Stimulated activated CD8-positive, alpha-beta memory T cell treated with anti-CD3 and anti-CD28 coated beads, Interleukin-2, amount 100 ng/mL, for 1 hour (primary cell): ENCODE measurements around the gene CAPN12.

ENCODE experiments used
- DNase-seq, 2 donors: peaks; one replicate each; pipeline ENCODE4 v3.0.0-alpha.2; 2020; ENCODE audit warnings: low read depth in 2 of 2

The CAPN12 gene

GRCh38 chr19:38737921-38738737 is 6.1 kb downstream of the CAPN12 start:
- no peak for DNase-seq

GRCh38 chr19:38737281-38737865 is 6.9 kb downstream of the CAPN12 start:
- no peak for DNase-seq

GRCh38 chr19:38736413-38737280 is 7.6 kb downstream of the CAPN12 start:
- peak in 1 of 2 donors; percentile 55 for DNase-seq

- DNase-seq = no peak
Observed at GRCh38 chr19:38736036-38736412, 8.2 kb downstream of the CAPN12 start.

GRCh38 chr19:38735257-38735686 is 9.0 kb downstream of the CAPN12 start:
- DNase-seq = no peak

GRCh38 chr19:38734426-38735256 is 9.6 kb downstream of the CAPN12 start:
- DNase-seq = no peak

GRCh38 chr19:38734176-38734425 is 10.2 kb downstream of the CAPN12 start:
- no peak for DNase-seq

- no peak for DNase-seq
Observed at GRCh38 chr19:38733493-38734175, 10.6 kb downstream of the CAPN12 start.

- no peak for DNase-seq
Observed at GRCh38 chr19:38733241-38733492, 11.1 kb downstream of the CAPN12 start.

- no peak for DNase-seq
Observed at GRCh38 chr19:38731654-38732301, 12.5 kb downstream of the CAPN12 start.

GRCh38 chr19:38730731-38731589 is 13.3 kb downstream of the CAPN12 start:
- no peak for DNase-seq

- no peak for DNase-seq
Observed at GRCh38 chr19:38730470-38730730, 13.9 kb downstream of the CAPN12 start.

GRCh38 chr19:38729653-38730469 is 14.4 kb downstream of the CAPN12 start:
- DNase-seq = peak; percentile 56 to 67

- no peak for DNase-seq
Observed at GRCh38 chr19:38728752-38729541, 15.3 kb downstream of the CAPN12 start.

- no peak for DNase-seq
Observed at GRCh38 chr19:38727868-38728660, 16.2 kb downstream of the CAPN12 start.

- no peak for DNase-seq
Observed at GRCh38 chr19:38727306-38727867, 16.9 kb downstream of the CAPN12 start.

GRCh38 chr19:38726761-38727301 is 17.4 kb downstream of the CAPN12 start:
- no peak for DNase-seq
